Measurements from ENCODE around the gene RHBDL1. TPM values are rescaled to one million over a fixed set of nuclear protein-coding genes. Genes with fewer than 3 reads are reported as not detected.
A peak's percentile ranks its signal among the peaks of the same experiment; 100 is the strongest.
"Not testable (repeated sequence)": the region's sequence is repeated elsewhere in the genome, so short reads cannot be mapped to it uniquely, and the experiment has no call there.

RHBDL1 gene
- total RNA-seq, 3 donors from 2014 or later = 0.52 to 0.71 (median 0.53) TPM

- ATAC-seq (no peak), DNase-seq (no peak)
- Mint-ChIP-seq H3K36me3 (ENCODE audit: insufficient read depth) (peaks cover 11% of the 10 kb centered on the region), H3K27me3 (ENCODE audit: low read depth) (peaks cover 5% of the 10 kb centered on the region), H3K4me1 (ENCODE audit: low read depth) (peaks cover 20% of the 10 kb centered on the region), H3K9me3 (no peaks in the 10 kb centered on the region), H3K4me3 (peak overlapping the region; percentile 83)
These were observed 5.7 kb downstream of the RHBDL1 start for GRCh38 chr16:680967-681745.

GRCh38 chr16:681746-682427 lies 6.4 kb downstream of the RHBDL1 start:
- Mint-ChIP-seq H3K9me3 (no peaks in the 10 kb centered on the region), H3K27me3 (ENCODE audit: low read depth) (peaks cover 2% of the 10 kb centered on the region), H3K4me1 (ENCODE audit: low read depth) (peaks cover 20% of the 10 kb centered on the region), H3K36me3 (ENCODE audit: insufficient read depth) (peaks cover 11% of the 10 kb centered on the region), H3K4me3 (peak overlapping the region; percentile 83)
- no peak for ATAC-seq
- DNase-seq = no peak

GRCh38 chr16:682493-683395 lies 7.3 kb downstream of the RHBDL1 start:
- Mint-ChIP-seq H3K27me3 (ENCODE audit: low read depth) (no peaks in the 10 kb centered on the region), H3K9me3 (no peaks in the 10 kb centered on the region), H3K4me1 (ENCODE audit: low read depth) (peaks cover 20% of the 10 kb centered on the region), H3K4me3 (peak overlapping the region; percentile 80), H3K36me3 (ENCODE audit: insufficient read depth) (peaks cover 11% of the 10 kb centered on the region)
- no peak for DNase-seq
- ATAC-seq = no peak

DNA sequence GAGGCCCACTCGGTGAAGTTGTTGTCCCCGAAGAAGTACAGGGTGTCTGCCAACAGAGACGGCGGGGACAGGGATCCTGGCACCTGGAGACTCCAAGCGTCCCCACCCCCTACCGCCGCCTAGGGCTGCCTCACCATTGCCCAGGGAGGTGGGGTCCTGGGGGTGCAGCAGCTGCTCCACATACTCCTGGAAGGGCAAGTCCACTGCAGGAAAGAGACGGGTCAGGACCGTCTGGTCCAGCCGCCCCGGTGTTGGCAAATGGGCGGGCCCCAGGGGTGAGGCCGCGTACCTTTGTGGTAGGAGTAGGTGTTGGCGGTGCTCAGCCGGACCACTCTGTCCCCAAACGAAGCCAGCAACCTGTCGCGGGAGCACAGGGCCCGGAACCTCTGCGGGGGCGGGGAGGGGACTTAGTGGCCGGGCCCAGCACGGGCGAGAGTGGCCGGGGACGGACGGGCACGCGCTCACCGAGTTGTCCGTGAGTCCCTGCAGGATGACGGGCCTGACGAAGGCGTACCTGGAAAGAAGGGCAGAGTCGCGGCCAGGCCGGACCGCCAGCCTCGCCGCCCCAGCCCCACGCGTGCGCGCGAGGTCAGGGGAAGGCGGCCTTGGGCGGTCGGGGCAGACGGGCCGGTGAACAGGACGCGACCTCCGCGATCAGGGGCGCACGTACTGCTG lies 8.1 kb downstream of the RHBDL1 start:
- Mint-ChIP-seq H3K27me3 (ENCODE audit: low read depth) (no peaks in the 10 kb centered on the region), H3K36me3 (ENCODE audit: insufficient read depth) (peaks cover 11% of the 10 kb centered on the region), H3K4me3 (peak overlapping the region; percentile 80), H3K4me1 (ENCODE audit: low read depth) (peaks cover 20% of the 10 kb centered on the region), H3K9me3 (no peaks in the 10 kb centered on the region)
- no peak for DNase-seq
- no peak for ATAC-seq

- peaks cover 26% of the 10 kb centered on the region for H3K4me1 Mint-ChIP-seq (ENCODE audit: low read depth)
- no peaks in the 10 kb centered on the region for H3K27me3 Mint-ChIP-seq (ENCODE audit: low read depth)
- peaks cover 11% of the 10 kb centered on the region for H3K36me3 Mint-ChIP-seq (ENCODE audit: insufficient read depth)
- H3K4me3 Mint-ChIP-seq = peak within 1 kb of the TSS; percentile 80
- peak; percentile 95 for DNase-seq
- ATAC-seq = peak; percentile 72 to 73
- no peaks in the 10 kb centered on the region for H3K9me3 Mint-ChIP-seq
These were observed 8.8 kb downstream of the RHBDL1 start, which contains the start of gene JMJD8 for GRCh38 chr16:684071-684794. JMJD8 (minus strand) TSS chr16:684334; CDS start chr16:684319, 15 bp downstream.

- peaks cover 28% of the 10 kb centered on the region for H3K4me1 Mint-ChIP-seq (ENCODE audit: low read depth)
- H3K9me3 Mint-ChIP-seq = no peaks in the 10 kb centered on the region
- no peaks in the 10 kb centered on the region for H3K27me3 Mint-ChIP-seq (ENCODE audit: low read depth)
- ATAC-seq = no peak
- no peak for DNase-seq
- peaks cover 11% of the 10 kb centered on the region for H3K36me3 Mint-ChIP-seq (ENCODE audit: insufficient read depth)
- no peak overlapping the region for H3K4me3 Mint-ChIP-seq
These were observed 9.7 kb downstream of the RHBDL1 start for GRCh38 chr16:684961-685696.

- Mint-ChIP-seq H3K4me3 (no peak overlapping the region), H3K27me3 (ENCODE audit: low read depth) (no peaks in the 10 kb centered on the region), H3K36me3 (ENCODE audit: insufficient read depth) (peaks cover 9% of the 10 kb centered on the region), H3K9me3 (no peaks in the 10 kb centered on the region), H3K4me1 (ENCODE audit: low read depth) (peaks cover 29% of the 10 kb centered on the region)
- DNase-seq = no peak
- ATAC-seq = no peak
These were observed 10.5 kb downstream of the RHBDL1 start for GRCh38 chr16:685967-686366.

GRCh38 chr16:686459-687260 lies 11.2 kb downstream of the RHBDL1 start:
- ATAC-seq (no peak), DNase-seq (no peak)
- Mint-ChIP-seq H3K36me3 (ENCODE audit: insufficient read depth) (peaks cover 7% of the 10 kb centered on the region), H3K9me3 (no peaks in the 10 kb centered on the region), H3K4me1 (ENCODE audit: low read depth) (peaks cover 25% of the 10 kb centered on the region), H3K4me3 (no peak overlapping the region), H3K27me3 (ENCODE audit: low read depth) (no peaks in the 10 kb centered on the region)

DNA sequence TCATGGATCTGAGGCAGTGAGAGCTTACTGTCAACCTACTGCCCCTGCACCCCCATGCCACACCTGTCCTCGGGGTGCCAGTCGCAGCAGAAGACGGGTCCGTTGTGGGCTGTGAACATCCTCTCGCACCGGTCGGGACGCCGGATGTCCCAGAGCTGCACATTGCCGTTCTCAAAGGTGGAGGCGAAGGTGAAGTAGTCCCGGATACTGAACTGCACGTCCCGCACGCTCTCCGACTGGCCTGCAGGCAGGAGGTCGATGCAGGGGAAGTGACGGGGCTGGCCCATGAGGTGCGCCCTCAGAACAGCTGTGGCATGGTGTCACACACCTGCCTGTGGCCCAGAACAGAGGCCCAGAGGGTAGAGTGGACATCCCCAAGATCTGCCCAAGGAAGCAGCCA lies 12.0 kb downstream of the RHBDL1 start:
- H3K36me3 Mint-ChIP-seq (ENCODE audit: insufficient read depth) = peaks cover 2% of the 10 kb centered on the region
- no peak overlapping the region for H3K4me3 Mint-ChIP-seq
- ATAC-seq = no peak

GRCh38 chr16:689175-689897 lies 13.9 kb downstream of the RHBDL1 start:
- Mint-ChIP-seq H3K4me3 (peak overlapping the region; percentile 92), H3K36me3 (ENCODE audit: insufficient read depth) (no peaks in the 10 kb centered on the region), H3K27me3 (ENCODE audit: low read depth) (no peaks in the 10 kb centered on the region), H3K9me3 (no peaks in the 10 kb centered on the region), H3K4me1 (ENCODE audit: low read depth) (peaks cover 22% of the 10 kb centered on the region)
- DNase-seq (no peak), ATAC-seq (no peak)

More for the DNA sequence above, 12.0 kb downstream of the RHBDL1 start:
- Mint-ChIP-seq H3K9me3 (no peaks in the 10 kb centered on the region), H3K4me1 (ENCODE audit: low read depth) (peaks cover 22% of the 10 kb centered on the region), H3K27me3 (ENCODE audit: low read depth) (no peaks in the 10 kb centered on the region)
- DNase-seq = no peak

DNA sequence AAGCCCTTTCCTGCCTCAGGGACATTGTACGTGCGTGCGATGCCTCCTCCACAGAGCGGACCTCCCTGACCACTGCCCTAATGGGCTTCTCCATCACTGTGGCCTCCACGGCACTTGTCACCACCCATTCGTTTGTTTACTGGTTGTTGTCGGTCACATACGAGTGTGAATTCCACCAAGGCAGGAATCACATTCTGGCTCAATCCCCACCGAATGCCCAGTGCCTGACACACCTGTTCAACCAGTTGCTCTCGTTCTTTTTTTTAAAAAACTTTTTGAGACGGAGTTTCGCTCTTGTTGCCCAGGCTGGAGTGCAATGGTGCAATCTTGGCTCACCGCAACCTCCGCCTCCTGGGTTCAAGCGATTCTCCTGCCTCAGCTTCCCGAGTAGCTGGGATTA lies 15.8 kb downstream of the RHBDL1 start:
- not testable (repeated sequence) for H3K36me3 Mint-ChIP-seq (ENCODE audit: insufficient read depth); H3K27me3 Mint-ChIP-seq (ENCODE audit: low read depth); H3K9me3 Mint-ChIP-seq; ATAC-seq; DNase-seq
- Mint-ChIP-seq H3K4me1 (ENCODE audit: low read depth) (peaks cover 28% of the 10 kb centered on the region), H3K4me3 (peak overlapping the region; percentile 62)
